ENCODE data around the gene ARHGEF7.

GRCh38 chr13:111117961-111118360 lies 2.9 kb downstream of the ARHGEF7 start:
- TF ChIP-seq CTCF (IDR thresholded peaks at IDR 0.05): no peak
- TF ChIP-seq POLR2A (IDR thresholded peaks at IDR 0.05): no peak
- no peak for TF ChIP-seq EP300 (IDR thresholded peaks at IDR 0.05)
